Activated T-helper 1 cell treated with anti-CD3 and anti-CD28 coated beads, Interleukin-2, amount 50 U/mL, for 16 hours (primary cell): ENCODE data around the gene ERBB4.
"Not testable (repeated sequence)": the region's sequence is repeated elsewhere in the genome, so short reads cannot be mapped to it uniquely, and the experiment has no call there.

ENCODE experiments used
- DNase-seq, 2 donors: peaks; one replicate each; pipeline ENCODE4 v3.0.0-alpha.2; 2020; ENCODE audit warnings: low read depth in 1 of 2, low spot score in 1 of 2

The ERBB4 gene

GRCh38 chr2:212021947-212022346 is 516.7 kb downstream of the ERBB4 start:
- no peak for DNase-seq

- no peak for DNase-seq
These were observed 523.0 kb downstream of the ERBB4 start for GRCh38 chr2:212015588-212015987.

DNA sequence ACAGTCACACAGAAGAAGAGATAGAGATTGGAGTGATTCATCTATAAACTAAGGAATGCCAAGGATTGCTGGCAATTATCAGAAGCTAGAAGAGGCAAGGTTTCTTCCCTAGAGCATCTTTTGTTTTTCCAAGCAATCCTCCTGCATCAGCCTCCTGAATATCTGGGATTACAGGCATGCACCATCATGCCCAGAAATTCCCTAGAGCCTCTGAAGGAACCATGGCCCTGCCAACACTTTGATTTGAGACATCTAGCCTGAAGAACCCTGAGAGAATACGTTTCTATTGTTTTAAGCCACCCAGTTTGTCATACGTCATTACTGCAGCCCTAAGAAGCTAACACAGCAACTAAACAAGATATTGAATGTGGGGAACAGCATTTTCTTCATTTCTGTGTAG is 525.0 kb downstream of the ERBB4 start:
- no peak for DNase-seq

GRCh38 chr2:212010305-212010704 is 528.3 kb downstream of the ERBB4 start:
- DNase-seq: not testable (repeated sequence)

DNA sequence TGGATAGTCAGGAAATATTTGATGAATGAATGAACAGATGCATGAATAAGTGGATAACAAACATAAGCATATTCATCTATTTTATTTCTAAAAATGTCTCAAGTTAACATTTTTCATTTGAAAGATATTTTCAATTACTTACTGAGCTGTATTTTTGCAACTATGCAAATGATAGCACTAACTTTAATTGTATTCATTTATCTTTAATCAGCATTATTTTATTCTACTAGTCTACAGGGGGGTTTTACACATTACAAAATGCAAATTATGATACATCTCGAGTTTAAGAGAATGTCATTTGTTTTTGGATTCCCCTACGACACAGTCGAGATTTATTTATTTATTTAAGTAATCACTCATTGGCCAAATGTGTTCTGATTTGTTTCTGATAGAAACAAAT is 530.6 kb downstream of the ERBB4 start:
- DNase-seq: no peak

DNA sequence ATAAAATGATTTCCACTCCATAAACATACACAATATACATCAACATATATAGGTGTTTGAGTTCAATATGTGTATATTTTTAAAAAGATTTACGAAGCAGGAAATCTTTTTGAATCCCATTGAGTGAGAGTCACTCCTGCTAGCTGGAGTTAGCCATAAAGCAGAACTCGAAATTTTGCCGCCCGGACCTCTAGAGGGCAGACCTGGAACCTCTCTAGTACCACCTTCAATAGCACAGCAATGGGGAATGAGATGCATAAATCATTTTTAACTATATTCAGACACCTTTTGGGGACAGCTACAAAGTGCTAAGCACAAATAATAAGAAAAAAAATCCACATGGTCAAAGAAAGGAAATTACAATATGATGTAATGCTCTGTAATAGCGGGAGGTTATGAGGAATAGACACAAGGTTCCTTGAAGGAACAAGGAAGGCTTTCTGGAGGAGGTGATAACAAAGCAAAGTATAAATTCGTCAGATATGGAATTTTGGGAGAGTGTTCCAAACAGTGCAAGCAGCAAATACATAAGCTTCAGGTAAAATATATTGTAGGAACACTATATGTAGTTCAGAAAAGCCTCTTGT is 533.4 kb downstream of the ERBB4 start:
- DNase-seq: no peak

- no peak for DNase-seq
These were observed 537.3 kb downstream of the ERBB4 start for GRCh38 chr2:212001325-212001724.

DNA sequence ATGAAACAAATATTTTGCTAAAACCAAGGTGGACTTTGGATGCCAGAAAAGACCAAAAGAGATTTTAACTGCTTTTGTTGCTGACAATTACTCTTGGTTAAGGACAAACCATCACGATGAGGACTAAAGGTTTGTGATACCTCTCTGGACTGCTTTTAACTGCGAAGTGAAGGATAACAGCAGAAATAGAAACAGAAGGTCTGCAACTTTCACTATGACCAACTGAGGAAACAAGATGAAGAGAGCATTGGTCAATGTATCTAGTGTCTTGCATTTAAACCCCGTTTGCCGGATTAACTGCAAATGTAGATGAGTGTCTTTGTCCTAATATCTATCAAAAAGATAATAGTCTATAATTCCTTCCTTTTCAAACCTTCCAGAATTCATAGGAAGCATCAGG is 541.7 kb downstream of the ERBB4 start:
- no peak for DNase-seq

DNA sequence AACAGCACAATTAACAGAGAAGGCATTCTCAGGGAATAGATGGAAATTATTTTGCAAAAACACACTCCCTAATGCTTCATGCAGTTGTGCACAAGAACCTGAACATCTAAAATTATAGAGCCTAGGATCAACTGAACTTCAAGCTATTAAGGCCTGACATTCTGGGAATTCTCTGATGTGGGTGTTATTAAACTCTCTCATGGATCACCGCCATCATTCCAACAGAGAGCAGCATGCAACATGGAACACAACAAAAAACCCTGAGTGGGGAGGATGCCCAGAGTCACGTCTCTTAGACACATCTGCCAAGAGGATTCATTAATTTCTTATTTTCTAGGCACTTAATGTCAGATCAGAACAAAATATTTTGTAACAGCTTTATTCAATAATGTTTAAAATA is 543.8 kb downstream of the ERBB4 start:
- DNase-seq: no peak

- no peak for DNase-seq
These were observed 548.3 kb downstream of the ERBB4 start for GRCh38 chr2:211990335-211990734.

- DNase-seq: no peak
These were observed 552.3 kb downstream of the ERBB4 start for GRCh38 chr2:211986313-211986712.

- DNase-seq: no peak
These were observed 553.2 kb downstream of the ERBB4 start for GRCh38 chr2:211985393-211985792.

- no peak for DNase-seq
These were observed 556.4 kb downstream of the ERBB4 start for GRCh38 chr2:211982162-211982561.

DNA sequence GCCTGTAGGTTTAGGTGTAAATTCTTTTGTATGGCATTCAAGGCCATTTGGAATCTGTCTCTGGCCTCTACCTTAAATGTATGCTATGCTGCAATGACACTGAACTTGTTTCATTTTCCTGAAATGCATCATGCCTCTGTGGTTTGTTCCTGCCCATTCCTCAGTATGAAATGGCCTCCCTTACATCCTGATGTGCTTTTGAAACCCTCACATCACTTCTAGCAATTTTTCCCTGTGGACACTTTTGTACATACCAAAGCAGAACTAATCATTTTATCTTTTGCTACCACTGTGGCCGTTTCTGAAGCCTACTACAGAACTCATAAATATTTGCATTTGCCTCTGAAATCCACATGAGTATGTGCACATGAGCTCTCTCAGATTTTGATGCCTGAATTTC is 557.2 kb downstream of the ERBB4 start:
- no peak for DNase-seq

DNA sequence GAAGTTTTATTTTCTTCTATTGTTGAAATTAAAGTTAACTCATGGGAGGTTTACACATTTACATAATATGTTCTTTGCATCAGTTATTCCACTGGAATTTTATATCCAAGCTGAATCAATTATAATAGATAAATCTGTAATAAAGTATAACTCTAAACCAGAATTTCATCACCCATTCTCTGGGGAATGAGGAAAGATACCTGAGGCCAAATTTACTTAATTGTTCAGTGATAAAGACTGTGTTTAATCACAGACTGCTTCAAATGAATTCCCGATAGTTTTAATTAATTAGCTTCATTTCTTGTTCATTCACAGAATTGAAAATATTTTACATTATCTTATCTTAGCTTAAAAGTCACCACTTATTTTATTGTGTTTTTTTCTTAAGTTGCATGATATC is 562.5 kb downstream of the ERBB4 start:
- DNase-seq: no peak

GRCh38 chr2:211967234-211967633 is 571.4 kb downstream of the ERBB4 start:
- no peak for DNase-seq

GRCh38 chr2:211963969-211964368 is 574.6 kb downstream of the ERBB4 start:
- DNase-seq: no peak

DNA sequence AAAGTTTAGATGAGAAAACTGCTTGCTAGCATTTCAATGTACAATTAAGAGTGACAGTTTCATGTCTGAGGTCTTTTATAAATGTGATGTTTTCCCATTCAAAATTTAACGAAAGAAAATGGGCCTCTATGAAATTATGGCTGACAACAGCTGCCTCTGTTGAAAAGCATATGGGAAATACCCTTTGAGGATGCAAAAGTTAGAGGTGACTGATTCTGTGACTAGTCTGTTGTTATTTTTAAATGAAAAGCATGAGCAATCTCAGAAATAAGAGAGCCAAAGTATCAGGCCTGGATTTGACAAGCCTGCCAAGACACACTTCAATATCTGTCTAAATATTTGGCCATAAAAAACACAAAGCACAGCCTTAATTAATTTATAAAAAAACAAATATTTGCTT is 580.8 kb downstream of the ERBB4 start:
- no peak for DNase-seq

GRCh38 chr2:211955648-211956047 is 583.0 kb downstream of the ERBB4 start:
- DNase-seq: no peak

GRCh38 chr2:211948932-211949331 is 589.7 kb downstream of the ERBB4 start:
- no peak for DNase-seq

GRCh38 chr2:211946960-211947359 is 591.6 kb downstream of the ERBB4 start:
- no peak for DNase-seq

GRCh38 chr2:211944572-211944971 is 594.0 kb downstream of the ERBB4 start:
- no peak for DNase-seq

GRCh38 chr2:211942153-211942552 is 596.4 kb downstream of the ERBB4 start:
- no peak for DNase-seq
